HCT116 (cell line): ENCODE results near the gene VMP1.

Experiments
- CTCF ChIP-seq, 3 experiments: fragments of 200-600 bp in 1 of 3; sonication (generic) in 1 of 3; IDR thresholded peaks in 2 of 3; conservative IDR thresholded peaks in 1 of 3; 2 replicates each; pipeline ENCODE4 v1.5.1; 2012 to 2017; ENCODE audit warnings: low read depth in 2 of 3, low read length in 2 of 3, antibody characterized with exemption in 1 of 3, borderline replicate concordance in 1 of 3, control low read depth in 1 of 3, mild to moderate bottlenecking in 1 of 3, mixed read lengths in 1 of 3, mixed run types in 1 of 3, moderate library complexity in 1 of 3; ENCODE audit not compliant: insufficient read depth in 1 of 3
- EZH2 ChIP-seq: fragments of 200-600 bp; sonication (generic); IDR thresholded peaks from 2 replicates; pipeline ENCODE4 v1.6.1; 2017; ENCODE audit warnings: antibody characterized with exemption, mixed run types
- EZH2phosphoT487 ChIP-seq: fragments of 200-600 bp; IDR thresholded peaks from 2 replicates; pipeline ENCODE4 v1.6.1; 2018; ENCODE audit warnings: antibody characterized with exemption, borderline replicate concordance
- MAX ChIP-seq: IDR thresholded peaks from 2 replicates; pipeline ENCODE4 v1.6.1; 2012
- POLR2A ChIP-seq: IDR thresholded peaks from 2 replicates; pipeline ENCODE4 v1.7.0; 2011; ENCODE audit warnings: borderline replicate concordance; ENCODE audit not compliant: insufficient read depth, insufficient read length; ENCODE audit errors: extremely low read depth
- POLR2AphosphoS5 ChIP-seq: IDR thresholded peaks from 2 replicates; pipeline ENCODE4 v1.6.1; 2011; ENCODE audit warnings: mild to moderate bottlenecking, low read depth, low read length, moderate library complexity
- SIN3A ChIP-seq: IDR thresholded peaks from 2 replicates; pipeline ENCODE4 v1.6.1; 2012; ENCODE audit warnings: low read depth
- SP1 ChIP-seq: IDR thresholded peaks from 2 replicates; pipeline ENCODE4 v1.6.1; 2012; ENCODE audit warnings: low read depth
- ZNF274 ChIP-seq: fragments of 200-500 bp; sonication (Bioruptor generic); IDR thresholded peaks from 2 replicates; pipeline ENCODE4 v1.6.1; 2014; ENCODE audit warnings: mild to moderate bottlenecking, low read depth, low read length, inconsistent platforms

- no peak for TF ChIP-seq EZH2
- no peak for TF ChIP-seq POLR2AphosphoS5
- no peak for TF ChIP-seq EZH2phosphoT487
- no peak for TF ChIP-seq MAX
- no peak for TF ChIP-seq CTCF (IDR thresholded peaks at IDR 0.05 in 2 of 3, conservative IDR thresholded peaks at IDR 0.05 in 1 of 3; ENCODE audit: borderline replicate concordance in 1 of 3, insufficient read depth in 1 of 3, low read depth in 2 of 3, low read length in 2 of 3)
- no peak for TF ChIP-seq POLR2A
- no peak for TF ChIP-seq SIN3A
- TF ChIP-seq ZNF274 = no peak
- no peak for TF ChIP-seq SP1
Measured at GRCh38 chr17:59761385-59762048, 54.1 kb downstream of the VMP1 start.
